NCI-H748 (cell line): ENCODE results near the gene IMPG2.

ENCODE experiments used
- DNase-seq: peaks from one replicate; lab custom pipeline; 2025; ENCODE audit not compliant: unreplicated experiment; lab: John Stamatoyannopoulos, UW

Gene IMPG2

GRCh38 chr3:101189796-101190195 is 130.6 kb downstream of the IMPG2 start:
- no peak for DNase-seq

DNA sequence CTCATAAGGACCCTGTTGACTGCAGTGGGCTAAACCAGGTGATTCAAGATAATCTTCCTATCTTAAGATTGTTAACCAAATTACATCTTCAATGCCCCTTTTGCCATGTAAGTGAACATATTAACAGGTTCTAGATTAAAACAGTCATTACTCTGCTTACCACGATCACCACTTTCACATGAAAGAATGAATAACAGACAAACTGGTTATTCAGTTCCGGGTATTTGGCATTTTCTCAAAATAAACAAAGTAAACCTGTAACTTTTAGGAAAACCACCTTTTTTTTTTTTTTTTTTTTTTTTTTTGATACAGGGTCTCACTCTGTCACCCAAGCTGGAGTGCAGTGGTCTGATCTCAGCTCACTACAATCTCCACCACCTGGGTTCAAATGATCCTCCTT is 131.2 kb downstream of the IMPG2 start:
- DNase-seq, result no peak

GRCh38 chr3:101185341-101185740 is 135.0 kb downstream of the IMPG2 start:
- DNase-seq, result no peak

DNA sequence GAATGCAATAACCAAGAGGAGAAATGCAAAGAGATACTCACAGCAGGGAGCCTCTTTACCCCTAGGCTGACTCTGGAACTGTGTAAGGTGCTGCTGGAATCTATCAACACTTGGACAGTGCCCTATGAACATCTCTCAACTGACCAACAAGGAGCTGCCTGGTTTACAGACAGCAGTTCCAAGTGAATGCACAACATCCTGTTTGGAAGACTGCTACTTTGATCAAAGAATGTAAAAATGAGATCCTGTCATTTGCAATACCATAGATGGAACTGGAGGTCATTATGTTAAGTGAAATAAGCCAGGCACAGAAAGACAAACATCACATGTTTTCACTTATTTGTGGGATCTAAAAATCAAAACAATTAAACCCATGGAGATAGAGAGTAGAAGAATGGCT is 136.3 kb downstream of the IMPG2 start:
- DNase-seq, result no peak

GRCh38 chr3:101183151-101183550 is 137.2 kb downstream of the IMPG2 start:
- no peak for DNase-seq

GRCh38 chr3:101182734-101183133 is 137.6 kb downstream of the IMPG2 start:
- DNase-seq, result no peak

GRCh38 chr3:101181801-101182200 is 138.6 kb downstream of the IMPG2 start:
- DNase-seq, result no peak

GRCh38 chr3:101179637-101180036 is 140.7 kb downstream of the IMPG2 start:
- no peak for DNase-seq

DNA sequence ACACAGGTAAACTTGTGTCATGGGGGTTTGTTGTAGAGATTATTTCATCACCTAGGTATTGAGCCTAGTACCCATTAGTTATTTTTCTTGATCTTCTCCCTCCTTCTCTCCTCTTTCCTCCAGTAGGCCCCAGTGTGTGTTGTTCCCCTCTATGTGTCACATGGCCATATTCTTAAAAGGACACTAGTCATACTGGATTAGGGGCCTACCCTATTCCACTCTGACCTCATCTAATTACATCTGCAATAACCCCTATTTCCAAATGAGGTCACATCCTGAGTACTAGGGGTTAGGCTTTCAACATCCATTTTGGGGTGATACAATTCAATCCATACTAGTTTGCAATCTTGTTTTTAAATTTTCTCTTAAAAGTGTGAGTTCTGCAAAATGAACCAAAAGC is 142.8 kb downstream of the IMPG2 start:
- no peak for DNase-seq
